CD4-positive, alpha-beta T cell treated with Interleukin-15 for 4 hours (primary cell): ENCODE results near the gene E2F4.
A peak's percentile ranks its signal among the peaks of the same experiment; 100 is the strongest.

ENCODE experiments used
- DNase-seq: peaks from one replicate; pipeline ENCODE4 v3.0.0-alpha.2; 2020; ENCODE audit warnings: low spot score

Gene E2F4

DNA sequence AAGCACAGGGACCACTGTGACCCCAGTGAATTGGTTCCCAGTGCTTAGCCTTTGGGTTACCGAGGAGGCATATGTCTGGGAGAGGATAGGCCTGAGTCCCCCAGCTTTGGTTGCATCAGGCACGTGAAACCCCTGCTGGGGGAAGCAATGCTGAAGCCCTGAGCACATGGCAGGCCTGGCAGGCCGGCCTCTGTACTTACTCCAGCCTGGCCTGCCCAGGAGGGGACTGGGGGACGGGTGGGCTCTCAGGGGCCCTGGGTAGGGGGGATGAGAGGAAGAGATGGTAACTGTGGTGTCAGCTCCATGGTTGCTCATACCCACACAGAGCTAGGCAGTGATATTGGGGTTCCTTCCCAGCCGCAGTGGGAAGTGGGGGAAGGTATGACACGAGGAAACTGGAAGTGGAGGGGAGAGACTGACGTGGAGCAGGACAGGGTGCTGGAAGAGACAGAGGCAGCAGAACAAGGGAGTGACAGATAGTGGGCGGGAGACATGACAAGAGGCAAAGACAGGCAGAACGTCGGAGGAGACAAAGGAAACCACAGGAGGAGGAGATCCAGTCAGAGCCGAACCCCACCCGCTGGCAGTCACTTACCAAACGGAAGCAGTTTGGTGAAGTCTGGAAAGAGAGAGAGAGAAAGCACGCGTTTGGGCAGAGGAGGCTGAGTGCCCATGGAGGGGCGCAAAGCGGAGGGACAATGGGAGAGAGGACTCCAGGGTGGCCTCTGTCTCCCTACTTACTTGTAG is 44.0 kb downstream of the E2F4 start:
- peak; percentile 70 for DNase-seq

DNA sequence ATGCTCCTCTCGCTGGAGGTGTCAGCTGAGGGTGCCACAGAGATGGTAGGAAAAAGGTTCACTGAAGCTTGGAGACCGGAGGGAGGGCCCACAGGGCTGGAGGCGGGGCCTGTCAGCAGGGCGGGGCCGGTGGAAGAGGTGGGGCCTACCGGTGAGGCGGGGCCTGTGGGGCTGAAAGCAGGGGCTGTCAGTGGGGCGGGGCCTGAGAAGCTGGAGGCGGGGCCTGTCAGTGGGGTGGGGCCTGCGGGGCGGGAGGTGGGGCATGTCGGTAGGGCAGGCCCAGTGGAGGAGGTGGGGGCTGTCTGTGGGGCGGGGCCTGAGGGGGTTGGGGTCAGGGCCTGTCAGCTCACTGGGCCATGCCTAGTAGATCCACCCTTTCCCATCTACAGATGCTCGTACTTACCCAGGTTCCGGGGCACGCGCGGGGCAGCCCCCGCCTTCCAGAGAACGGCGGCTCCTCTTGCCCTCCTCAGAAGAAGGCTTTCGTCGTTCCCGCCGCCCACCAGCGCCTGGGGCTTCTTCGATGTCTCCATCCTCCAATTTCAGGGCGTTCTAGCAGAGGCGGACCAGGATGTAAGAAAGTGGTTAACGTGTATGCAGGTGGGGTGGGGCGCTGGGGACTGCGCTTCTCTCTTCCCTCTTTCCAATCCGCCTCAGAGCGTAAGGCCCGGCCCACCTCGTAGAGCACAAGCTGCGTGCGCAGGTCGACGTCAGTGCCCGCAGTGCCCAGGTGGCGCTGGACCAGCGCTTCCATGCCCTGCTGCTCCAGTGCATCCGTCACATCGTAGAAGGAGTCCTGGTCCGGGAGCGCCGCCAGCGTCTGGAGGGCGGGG is 44.8 kb downstream of the E2F4 start:
- peak; percentile 74 for DNase-seq

DNA sequence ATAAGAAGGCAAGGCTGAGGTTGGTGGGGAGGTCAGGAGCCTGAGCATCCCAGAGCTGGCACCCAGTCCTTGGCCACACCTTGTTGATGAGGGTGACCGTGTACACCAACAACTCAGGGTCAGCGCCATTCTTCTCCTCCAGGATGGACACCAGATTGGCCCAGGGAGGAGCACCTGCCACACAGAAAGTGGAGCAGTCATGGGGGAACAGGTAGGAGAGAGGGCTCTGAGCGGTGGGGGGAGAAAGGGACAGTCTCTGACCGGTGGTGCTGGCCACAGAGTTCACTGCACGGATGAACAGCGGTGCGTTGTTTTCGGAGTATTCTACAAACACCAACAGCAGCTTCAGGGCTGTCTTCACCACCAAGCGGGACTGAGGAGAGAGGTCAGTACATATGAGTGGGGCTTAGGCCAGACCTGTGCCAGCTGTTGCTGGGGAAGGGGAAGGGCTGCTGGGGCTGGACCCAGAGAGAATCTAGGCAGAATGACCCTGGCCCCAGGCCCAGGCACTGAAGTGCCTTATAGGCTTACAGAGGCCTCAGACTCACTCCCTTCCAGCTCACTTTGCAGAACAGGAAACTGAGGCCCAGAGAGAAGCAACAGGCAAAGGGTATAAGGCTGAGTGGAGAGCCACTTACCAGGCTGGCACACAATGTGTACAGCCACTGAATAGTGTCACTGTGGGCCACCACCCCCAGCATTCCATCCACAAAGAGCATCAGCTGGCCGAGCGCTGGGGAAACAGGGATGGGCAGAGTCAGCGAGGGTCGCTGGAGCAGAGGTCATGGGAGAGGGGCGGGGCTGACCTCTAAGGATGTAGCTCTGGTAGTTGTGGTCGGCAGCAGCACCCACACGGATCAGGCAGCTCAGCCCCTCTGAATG is 45.7 kb downstream of the E2F4 start:
- DNase-seq: no peak

DNA sequence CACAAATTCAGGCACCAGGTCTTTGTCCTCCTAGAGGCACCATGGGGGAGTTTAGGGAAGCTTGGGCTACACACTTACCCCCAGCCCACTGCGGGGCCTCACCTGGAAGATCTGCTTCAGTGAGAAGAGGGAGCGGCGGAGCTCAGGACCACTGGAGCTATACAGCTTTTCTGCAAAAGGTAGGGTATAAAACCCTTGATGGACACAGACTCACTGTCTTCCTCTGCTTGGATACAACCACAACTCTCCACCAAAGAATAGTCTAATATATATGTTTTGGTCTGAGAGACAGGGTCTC is 46.3 kb downstream of the E2F4 start:
- DNase-seq: no peak

DNA sequence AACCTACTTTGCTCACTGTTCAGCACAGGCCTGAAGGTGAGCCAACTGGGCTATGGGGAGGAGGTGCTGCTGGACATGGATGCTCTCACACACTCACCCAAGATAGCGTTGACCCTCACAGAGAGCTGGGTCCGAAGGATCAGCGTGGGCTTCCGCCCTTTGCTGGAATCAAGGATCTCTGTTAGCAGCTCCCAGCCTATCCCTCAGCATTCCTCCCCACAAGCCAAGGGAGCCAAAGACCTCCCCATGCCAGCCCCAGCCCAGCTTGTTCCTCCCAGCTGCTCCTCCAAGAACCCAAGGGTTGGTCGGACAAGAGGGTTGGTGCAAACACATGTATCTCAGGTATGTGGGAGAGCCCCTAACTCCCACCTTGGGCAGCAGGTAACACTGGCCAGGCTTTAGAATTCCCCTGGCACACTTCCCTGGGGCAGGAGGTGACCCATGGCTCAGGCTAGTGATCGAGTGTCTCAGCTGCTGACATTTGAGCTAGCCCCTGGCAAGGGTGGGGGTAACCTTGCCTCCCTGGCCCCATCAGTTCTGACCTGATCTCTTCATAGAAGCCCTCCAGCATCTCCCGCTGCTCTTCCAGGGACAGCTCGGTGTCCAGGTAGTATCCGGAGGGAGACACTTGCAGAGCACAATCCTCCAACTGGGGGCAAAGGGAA is 47.0 kb downstream of the E2F4 start:
- no peak for DNase-seq

DNA sequence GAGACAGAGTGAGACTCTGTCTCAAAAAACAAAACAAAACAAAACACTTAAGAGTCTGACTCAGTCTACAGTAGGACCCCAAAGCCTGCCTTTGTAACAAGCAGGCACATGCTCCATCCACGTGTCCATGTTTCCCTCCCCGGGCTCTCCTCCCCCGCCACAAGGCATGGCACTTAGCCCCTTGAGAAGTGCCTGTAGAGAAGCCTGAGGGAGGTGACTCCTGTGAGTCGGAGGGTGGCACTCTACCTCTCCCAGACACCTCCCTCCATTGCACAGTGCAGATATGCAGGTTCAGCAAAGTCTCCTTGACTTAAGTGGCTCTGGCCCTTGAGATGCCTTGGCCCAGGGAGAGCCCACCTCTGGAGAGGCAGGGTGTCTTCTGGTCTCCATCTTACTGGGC is 48.6 kb downstream of the E2F4 start:
- DNase-seq: no peak

DNA sequence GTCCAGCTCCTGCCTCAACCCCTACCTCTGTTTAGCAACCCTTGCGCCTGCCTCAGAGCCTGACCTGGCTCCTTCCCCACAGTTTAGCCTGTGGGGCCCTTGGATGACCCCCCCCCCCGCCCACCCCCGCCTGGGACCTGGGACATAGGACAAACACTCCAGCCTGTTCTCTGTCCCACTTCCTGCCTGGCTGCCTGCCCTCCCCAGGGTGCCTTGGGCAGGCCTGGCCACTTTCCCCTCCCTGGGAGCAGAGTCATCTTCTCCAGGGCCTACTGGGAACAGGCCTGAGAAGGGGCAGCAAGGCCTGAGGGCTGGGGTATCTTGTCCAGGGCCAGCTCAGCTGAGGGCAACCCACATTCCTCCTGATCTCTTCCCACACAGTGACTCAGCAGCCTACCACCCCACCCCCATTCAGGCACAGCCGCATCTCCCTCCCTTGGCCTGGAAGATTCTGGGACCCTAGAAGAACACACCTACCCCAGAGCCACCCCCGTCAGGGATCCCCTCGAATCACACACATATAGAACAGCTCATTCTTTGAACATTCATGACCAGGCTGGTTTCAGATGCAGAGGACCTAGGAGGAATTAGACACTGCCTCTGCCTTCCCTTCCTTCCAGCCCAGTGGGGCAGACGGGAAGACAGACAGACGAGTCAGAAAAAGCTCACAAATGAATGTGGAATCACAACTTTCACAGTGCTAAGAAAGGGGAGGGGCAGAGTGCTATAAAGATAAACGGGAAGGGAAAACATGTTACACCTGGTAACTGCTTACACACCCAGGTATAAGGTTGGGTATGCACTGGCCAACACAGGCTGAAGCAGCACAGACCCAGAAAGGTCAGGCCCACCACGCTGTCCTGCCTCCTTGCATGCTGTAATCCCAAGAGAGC is 49.3 kb downstream of the E2F4 start:
- no peak for DNase-seq

DNA sequence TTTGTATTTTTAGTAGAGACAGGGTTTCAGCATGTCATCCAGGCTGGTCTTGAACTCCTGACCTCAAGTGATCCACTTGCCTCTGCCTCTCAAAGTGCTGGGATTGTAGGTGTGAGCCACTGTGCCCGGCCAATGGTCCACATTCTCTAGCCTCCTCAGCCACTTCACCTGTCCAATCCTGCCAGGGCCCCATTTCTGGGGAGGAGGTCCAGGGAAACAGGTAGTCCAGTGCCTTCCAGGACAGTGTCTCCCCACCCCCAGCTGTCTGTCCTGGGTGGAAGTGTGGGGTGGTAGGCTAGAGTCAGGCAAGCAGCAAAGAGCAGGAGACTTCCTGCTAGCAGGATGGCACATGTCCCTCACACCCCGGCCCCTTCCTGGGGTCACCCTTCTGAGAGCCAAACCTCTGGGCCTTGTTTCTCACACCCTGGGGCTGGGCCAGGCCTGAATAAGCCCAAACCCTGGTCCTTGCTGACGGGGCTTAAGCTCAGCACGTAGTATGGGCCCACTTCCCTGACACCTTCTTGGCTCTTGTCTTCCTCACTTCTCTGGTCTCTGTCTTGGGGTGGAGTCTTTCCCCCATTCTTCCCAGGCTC is 50.3 kb downstream of the E2F4 start:
- no peak for DNase-seq

DNA sequence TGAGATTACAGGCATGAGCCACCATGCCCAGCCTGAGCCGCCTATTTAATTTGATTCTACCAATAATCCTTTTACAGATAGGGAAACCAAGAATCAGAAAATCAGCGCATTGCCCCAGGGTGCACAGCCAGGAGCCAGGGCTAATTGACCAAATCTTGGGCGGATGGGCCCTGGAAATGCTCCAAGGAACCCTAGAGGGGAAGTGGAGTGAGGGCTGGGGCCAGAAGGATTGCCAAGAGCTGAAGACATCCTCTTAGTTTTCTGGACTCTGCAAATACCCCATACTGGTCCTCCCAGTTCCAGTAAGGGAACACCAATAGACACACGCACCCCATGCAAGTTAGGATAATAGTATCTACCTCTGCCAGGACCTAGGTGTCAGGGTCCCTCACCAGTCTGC is 51.5 kb downstream of the E2F4 start:
- no peak for DNase-seq

DNA sequence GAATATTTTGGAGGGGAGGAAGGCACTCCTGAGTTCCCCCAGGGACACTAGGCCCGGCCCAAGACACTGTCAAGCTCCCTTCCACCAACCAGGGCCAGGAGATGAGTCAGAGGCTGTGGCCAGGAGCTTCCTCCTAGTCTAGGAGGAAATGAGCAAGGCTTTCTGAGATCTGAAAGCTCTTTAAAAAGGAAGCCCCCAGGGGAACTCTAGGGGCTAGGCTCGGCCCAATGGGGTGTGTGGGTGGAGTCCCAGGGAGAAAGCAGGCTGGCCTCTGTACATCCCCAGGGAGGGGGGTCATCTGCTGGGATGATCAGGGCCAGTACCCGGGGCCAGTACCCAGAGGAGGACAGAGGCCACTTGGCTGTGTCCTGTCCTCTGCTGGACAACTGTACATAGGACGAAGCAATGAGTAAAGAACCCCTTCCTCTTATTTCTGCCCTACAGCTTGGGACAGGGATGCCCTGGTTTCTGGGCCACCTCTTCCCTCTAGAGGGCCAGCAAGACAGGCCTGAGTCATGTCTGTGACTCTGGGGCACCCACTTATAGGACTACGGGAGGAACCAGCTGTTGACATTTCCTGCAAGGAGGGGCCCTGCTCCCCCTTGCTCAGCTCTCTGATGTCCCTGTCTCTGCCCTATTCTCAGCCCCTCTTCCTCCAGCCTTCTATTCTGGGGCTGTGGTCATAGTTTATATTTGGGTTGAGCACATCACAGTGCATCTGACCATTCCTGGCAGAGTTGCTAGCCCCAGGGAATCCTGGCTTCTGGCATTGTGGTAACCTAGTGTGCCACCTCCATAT is 52.6 kb downstream of the E2F4 start:
- peak; percentile 90 for DNase-seq

DNA sequence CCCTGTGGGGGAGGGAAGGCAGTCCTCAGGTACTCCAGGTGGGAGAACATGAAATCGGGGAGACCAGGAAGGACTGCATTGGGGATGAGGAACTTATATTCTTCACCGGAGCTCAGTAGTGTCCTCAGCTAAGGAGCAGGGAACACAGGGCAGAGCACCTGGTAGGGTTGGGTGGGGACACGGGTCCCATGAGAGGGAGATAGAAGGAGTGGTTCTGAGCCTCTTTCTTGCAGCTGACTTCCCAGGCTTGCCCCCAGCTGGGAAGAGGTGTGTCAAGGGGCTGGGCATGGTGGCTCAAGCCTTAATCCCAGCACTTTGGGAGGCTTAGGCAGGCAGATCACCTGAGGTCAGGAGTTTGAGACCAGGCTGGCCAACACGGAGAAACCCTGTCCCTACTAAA is 53.2 kb downstream of the E2F4 start:
- DNase-seq: no peak

DNA sequence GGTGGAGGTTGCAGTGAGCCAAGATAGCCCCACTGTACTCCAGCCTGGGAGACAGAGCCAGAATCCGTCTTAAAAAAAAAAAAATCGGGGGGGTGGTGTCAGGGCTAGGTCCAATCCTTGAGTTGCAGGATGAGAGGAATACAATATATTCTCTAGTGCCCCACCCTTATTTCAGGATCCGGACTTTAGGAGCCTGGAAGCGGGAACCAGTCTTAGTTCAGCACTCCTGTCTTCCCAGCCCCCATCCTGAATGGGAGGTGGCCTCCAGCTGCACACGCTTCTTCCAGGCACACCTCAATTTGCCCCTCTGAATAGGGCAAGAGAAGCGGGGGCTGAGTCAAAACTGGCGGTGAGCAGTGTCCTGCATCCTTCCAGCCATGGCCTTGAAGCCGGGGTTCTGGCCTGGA is 53.7 kb downstream of the E2F4 start:
- no peak for DNase-seq

DNA sequence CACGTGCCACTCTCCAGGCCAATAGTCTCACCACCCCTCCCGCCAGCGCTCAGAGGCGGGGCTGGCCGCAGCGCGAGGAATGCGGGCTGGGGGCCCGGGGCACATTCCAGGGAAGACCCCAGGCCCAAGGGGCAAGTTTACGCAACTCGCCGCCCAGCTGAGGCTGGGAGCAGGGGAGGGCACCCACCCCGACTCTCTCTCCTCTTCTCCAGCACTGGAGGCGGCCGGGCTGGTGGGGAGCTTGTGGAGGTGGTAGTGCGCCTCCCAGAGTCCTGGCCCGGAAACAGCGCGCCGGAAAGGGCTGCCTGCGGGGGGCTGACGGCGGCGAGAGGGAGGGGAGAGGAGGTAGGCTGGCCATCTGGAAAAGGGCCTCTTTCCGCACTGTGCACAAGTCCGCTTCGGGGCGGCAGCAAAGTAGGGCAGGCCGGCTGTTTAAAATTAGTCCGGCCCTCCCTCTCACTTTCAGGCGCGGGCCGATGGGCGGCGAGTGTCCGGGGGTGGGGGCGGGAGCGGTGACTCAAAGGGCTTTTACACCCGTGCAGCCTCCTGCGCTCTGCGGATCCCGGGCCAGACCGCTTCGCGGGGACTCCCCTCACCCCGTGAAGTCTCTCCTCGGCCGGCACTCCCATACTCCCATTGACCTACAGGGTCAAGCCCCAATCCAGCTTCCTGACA is 54.3 kb downstream of the E2F4 start:
- DNase-seq: peak; percentile 41

DNA sequence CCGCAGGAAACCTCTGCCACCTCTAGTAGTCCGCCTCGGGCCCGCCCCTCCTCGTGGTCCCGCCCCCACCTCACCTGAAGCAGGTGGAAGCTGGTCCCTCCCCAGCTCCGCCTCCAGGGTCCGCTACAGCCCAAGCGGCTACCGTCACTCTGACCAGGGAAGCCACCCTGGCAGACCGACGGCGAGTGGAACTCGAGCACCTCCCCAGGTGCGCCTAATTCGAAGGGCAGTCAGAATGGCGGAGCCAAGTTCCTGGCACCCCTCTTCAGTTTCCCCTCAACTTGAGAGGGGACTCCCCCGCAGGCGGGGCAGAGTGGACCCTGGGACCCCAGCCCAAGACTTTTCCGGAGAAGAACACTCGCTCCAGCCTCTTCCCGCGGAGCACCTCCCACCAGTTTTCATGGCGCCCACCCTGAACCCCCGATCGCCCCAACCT is 54.8 kb downstream of the E2F4 start:
- DNase-seq: no peak

DNA sequence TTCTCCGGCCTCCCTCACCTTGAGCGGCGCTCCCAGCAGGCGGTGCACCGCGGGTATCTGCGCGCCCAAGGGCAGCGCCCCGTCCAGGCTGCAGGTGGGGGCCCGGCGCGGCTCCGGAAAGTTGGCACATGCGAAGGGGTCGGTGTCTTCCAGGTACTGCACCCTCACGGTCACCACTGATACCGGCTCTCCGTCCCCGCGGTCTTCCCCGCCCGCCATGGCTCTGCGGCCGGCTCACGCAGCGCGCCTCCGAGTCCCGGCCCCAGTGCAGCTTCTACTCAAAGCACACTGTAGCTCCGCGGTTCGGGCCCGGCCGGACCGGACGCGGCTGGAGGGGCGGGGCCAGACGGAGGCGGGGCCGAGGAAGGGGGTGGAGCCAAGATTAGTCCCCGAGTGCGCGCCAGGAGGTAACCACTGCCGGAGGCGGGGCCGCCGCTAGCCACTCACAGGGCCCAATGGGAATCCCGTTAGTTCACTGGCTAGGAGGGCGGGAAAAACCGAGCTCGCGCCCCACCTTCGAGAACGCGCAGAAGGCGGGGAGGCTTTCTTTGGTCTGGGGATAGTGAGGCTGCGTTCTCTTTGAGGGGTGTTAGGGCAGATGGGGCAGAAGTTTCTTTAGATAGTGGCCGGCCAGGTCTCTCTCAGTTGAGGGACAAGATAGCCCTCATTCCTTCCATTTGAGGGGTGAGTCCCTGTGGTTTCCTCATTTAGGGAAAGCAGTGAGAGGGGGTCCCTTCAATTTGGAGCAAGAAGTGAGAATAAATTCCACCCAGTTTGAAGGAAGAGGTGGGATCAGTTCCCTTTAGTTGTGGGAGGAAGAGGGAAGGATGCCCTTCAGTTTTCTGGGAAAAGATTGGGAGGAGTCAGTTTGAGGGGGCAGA is 55.5 kb downstream of the E2F4 start, which contains the start of gene FHOD1:
Gene FHOD1 (minus strand): TSS at position 290 of the 881 bp plus-strand sequence. CDS start 71 bp downstream, at position 219.
- DNase-seq: peak; percentile 95

DNA sequence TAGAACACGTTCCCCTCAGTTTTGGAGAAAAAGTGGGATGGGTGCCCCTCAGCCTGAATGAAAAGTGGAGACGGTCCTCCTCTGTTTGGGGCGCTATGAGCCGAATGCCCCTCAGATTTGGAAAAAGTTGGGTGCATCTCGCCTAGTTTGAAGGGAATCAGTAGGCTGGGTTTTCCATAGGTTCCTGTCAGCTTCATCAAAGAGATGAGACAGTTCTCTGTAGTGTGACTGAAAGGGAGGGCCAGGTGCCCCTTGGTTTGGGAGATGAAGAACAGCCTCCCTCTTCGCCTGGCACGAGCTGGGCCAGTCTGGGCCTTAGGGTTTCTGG is 56.1 kb downstream of the E2F4 start:
- no peak for DNase-seq
